B cell (primary cell): Measurements from ENCODE around the gene HAO1. TPM values are rescaled to one million over a fixed set of nuclear protein-coding genes. Genes with fewer than 3 reads are reported as not detected.

Source experiments
- ATAC-seq: fragments of 200-7000 bp; cut with Tn5 transposase; one replicate; pipeline ENCODE4 v1.10.0; 2021; ENCODE audit warnings: low read depth, mild to moderate bottlenecking, moderate number of reproducible peaks, moderate library complexity
- CTCF ChIA-PET: fragments of 350-600 bp; sonication (Branson Sonifier 250); formaldehyde crosslinking; loops from one replicate; lab custom pipeline; 2021; ENCODE audit warnings: antibody characterized with exemption, inconsistent platforms; lab: Charles Lee
- POLR2A ChIA-PET: fragments of 350-600 bp; sonication (Branson Sonifier 250); formaldehyde crosslinking; loops from one replicate; lab custom pipeline; 2021; ENCODE audit warnings: antibody characterized with exemption; lab: Charles Lee
- DNase-seq: peaks from one replicate; pipeline ENCODE4 v3.0.0; 2013
- H2AFZ ChIP-seq: 2 replicates; pipeline ENCODE4 v1.6.1; 2012; ENCODE audit warnings: mild to moderate bottlenecking, low read depth, low read length; ENCODE audit not compliant: insufficient read depth, poor library complexity, severe bottlenecking
- H3K27ac ChIP-seq, 2 donors: 1 replicate in 1 of 2; 2 replicates in 1 of 2; pipeline ENCODE4 v1.5.1; 2012 to 2013; ENCODE audit warnings: low read length in 2 of 2, mild to moderate bottlenecking in 2 of 2, moderate library complexity in 1 of 2
- H3K27me3 ChIP-seq, 4 experiments: fragments of 200-600 bp in 1 of 4; sonication (generic) in 1 of 4; replicated peaks in 1 of 4; 1 replicate in 2 of 4; 2 replicates in 2 of 4; pipeline versions ENCODE4 v1.6.1 to v1.7.0; 2013 to 2016; ENCODE audit warnings: low read length in 3 of 4, mild to moderate bottlenecking in 2 of 4, mixed read lengths in 1 of 4, moderate library complexity in 1 of 4; ENCODE audit not compliant: insufficient read depth in 4 of 4, control insufficient read depth in 3 of 4; ENCODE audit errors: control extremely low read depth in 1 of 4
- H3K36me3 ChIP-seq, 2 experiments: replicated peaks in 1 of 2; 1 replicate in 1 of 2; 2 replicates in 1 of 2; pipeline versions ENCODE4 v1.6.1 to v1.7.1; 2013; ENCODE audit warnings: low read length in 1 of 2; ENCODE audit not compliant: insufficient read depth in 2 of 2, control insufficient read depth in 1 of 2; ENCODE audit errors: control extremely low read depth in 1 of 2, extremely low read depth in 1 of 2
- H3K4me1 ChIP-seq, 2 donors: fragments of 200-600 bp in 1 of 2; sonication (generic) in 1 of 2; 1 replicate in 1 of 2; 2 replicates in 1 of 2; pipeline versions ENCODE4 v1.5.1 to v1.6.1; 2013 to 2017; ENCODE audit warnings: low read length in 2 of 2; ENCODE audit not compliant: control insufficient read depth in 2 of 2, insufficient read depth in 2 of 2
- H3K4me2 ChIP-seq: replicated peaks from 2 replicates; pipeline ENCODE3; 2012; ENCODE audit warnings: mild to moderate bottlenecking, low read depth, low read length; ENCODE audit not compliant: poor library complexity, severe bottlenecking
- H3K4me3 ChIP-seq, 5 experiments: fragments of 200-600 bp in 1 of 5; sonication (generic) in 1 of 5; 1 replicate in 3 of 5; 2 replicates in 2 of 5; pipeline versions ENCODE4 v1.5.1 to v1.7.0; 2011 to 2016; ENCODE audit warnings: low read length in 4 of 5, mild to moderate bottlenecking in 4 of 5, low read depth in 2 of 5, control low read depth in 1 of 5, moderate library complexity in 1 of 5; ENCODE audit not compliant: insufficient read depth in 1 of 5; ENCODE audit errors: control extremely low read depth in 1 of 5, extremely low read depth in 1 of 5
- H3K79me2 ChIP-seq: fragments of 200-600 bp; sonication (generic); one replicate; pipeline ENCODE4 v1.6.0; 2016; ENCODE audit warnings: low read length; ENCODE audit not compliant: control insufficient read depth, insufficient read depth
- H3K9ac ChIP-seq: fragments of 200-600 bp; sonication (generic); 2 replicates; pipeline ENCODE4 v1.6.1; 2017; ENCODE audit warnings: mild to moderate bottlenecking, low read length, moderate library complexity
- H3K9me3 ChIP-seq, 3 donors: one replicate each; pipeline versions ENCODE4 v1.6.1 to v1.7.1; 2013; ENCODE audit warnings: low read length in 2 of 3; ENCODE audit not compliant: control insufficient read depth in 2 of 3, insufficient read depth in 1 of 3; ENCODE audit errors: control extremely low read depth in 1 of 3
- H4K20me1 ChIP-seq: 2 replicates; pipeline ENCODE4 v1.6.0; 2012; ENCODE audit warnings: mild to moderate bottlenecking, low read length; ENCODE audit not compliant: insufficient read depth, control insufficient read depth, poor library complexity, severe bottlenecking
- H3K27ac Mint-ChIP-seq: one replicate; pipeline ENCODE4 v1.8.0; 2021; ENCODE audit warnings: mixed read lengths
- H3K27me3 Mint-ChIP-seq: one replicate; pipeline ENCODE4 v1.8.0; 2021; ENCODE audit warnings: mixed read lengths
- H3K4me1 Mint-ChIP-seq: one replicate; pipeline ENCODE4 v1.8.0; 2021; ENCODE audit warnings: mixed read lengths
- H3K4me3 Mint-ChIP-seq: one replicate; pipeline ENCODE4 v1.8.0; 2021; ENCODE audit warnings: mixed read lengths
- H3K9me3 Mint-ChIP-seq: one replicate; pipeline ENCODE4 v1.8.0; 2022; ENCODE audit warnings: mixed read lengths; ENCODE audit not compliant: insufficient read depth
- CTCF ChIP-seq: fragments of 200-600 bp; IDR thresholded peaks from one replicate; pipeline ENCODE4 v1.8.0; 2022; ENCODE audit warnings: antibody characterized with exemption, mild to moderate bottlenecking
- EZH2 ChIP-seq: IDR thresholded peaks from 2 replicates; pipeline ENCODE4 v1.6.1; 2012; ENCODE audit warnings: borderline replicate concordance, low read depth, mild to moderate bottlenecking, moderate library complexity, low read length; ENCODE audit not compliant: insufficient read depth, poor library complexity, severe bottlenecking
- WGBS: methylation state at CpG from one replicate; pipeline ENCODE4 v1.1.5; 2013; ENCODE audit warnings: missing lambda C conversion rate; ENCODE audit not compliant: insufficient coverage; 5-methylcytosine and 5-hydroxymethylcytosine counted together
- intact Hi-C: fragments of 100-400 bp; cut with micrococcal nuclease; formaldehyde crosslinking; loops from one replicate; pipeline ENCODE4 v1.10.0; 2022
- polyA plus RNA-seq: library from polyadenylated mRNA; depleted of rRNA; stranded (reverse); fragments of >200 nt; gene quantifications from 2 replicates; pipeline ENCODE4 v1.2.3, GENCODE V29; 2012
- total RNA-seq, 2 donors: library from RNA; stranded (reverse); fragments of 120-200 nt in 1 of 2; gene quantifications; 1 replicate in 1 of 2; 2 replicates in 1 of 2; pipeline versions ENCODE4 v1.2.3 to v1.2.4, GENCODE V29; 2013 to 2022

Gene HAO1
- total and polyA plus RNA-seq, 2 donors (not counting 1 experiment from before 2014, with no cell fraction given): not detected

DNA sequence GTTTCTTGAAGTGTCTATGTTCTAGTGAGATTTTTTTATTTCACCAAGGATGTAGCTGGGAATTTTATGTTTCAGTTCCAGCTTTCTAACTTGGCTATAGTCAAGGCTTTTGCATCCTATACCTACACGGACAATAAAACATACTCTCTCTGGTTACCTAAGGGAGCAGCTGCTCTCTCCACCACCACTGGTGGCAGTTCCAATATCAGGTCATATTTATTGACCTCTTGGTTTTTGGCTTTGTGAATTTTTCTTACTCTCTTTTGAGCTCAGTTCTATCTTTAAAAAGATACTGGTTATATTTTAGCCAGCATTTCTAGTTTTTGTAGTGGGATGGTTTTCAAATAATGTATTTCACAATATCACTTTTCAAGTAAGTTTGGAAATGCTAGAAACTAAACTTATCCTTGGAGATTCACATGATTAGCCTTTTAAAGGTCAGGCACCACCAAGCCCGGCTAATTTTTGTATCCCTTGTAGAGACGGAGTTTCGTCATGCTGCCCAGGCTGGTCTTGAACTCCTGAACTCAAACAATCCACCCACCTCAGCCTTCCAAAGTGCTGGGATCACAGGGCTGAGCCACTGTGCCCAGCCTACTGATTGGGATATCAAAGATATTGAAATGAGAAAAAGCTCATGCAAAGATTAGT is 34.7 kb upstream of the HAO1 start:
- WGBS: 100% methylated on average over 3 of the region's 4 CpGs
- H3K9ac ChIP-seq: no peak overlapping the region
- TF ChIP-seq CTCF (no peak), EZH2 (no peak)
- no peak overlapping the region for H3K4me2 ChIP-seq
- H4K20me1 ChIP-seq: no peaks in the 10 kb centered on the region
- CTCF ChIA-PET: no interaction called here
- H2AFZ ChIP-seq: no peak overlapping the region
- H3K27me3 ChIP-seq: no peaks in the 10 kb centered on the region
- no peaks in the 10 kb centered on the region for H3K79me2 ChIP-seq
- no peaks in the 10 kb centered on the region for H3K27me3 Mint-ChIP-seq
- H3K4me1 ChIP-seq: no peaks in the 10 kb centered on the region
- H3K27ac Mint-ChIP-seq: no peak overlapping the region
- POLR2A ChIA-PET: no interaction called here
- intact Hi-C loops: no loop called here
- H3K9me3 ChIP-seq: no peaks in the 10 kb centered on the region
- H3K4me3 ChIP-seq: no peak overlapping the region
- H3K9me3 Mint-ChIP-seq: no peaks in the 10 kb centered on the region
- ATAC-seq (no peak), DNase-seq (no peak)
- no peak overlapping the region for H3K27ac ChIP-seq
- H3K4me3 Mint-ChIP-seq: no peak overlapping the region
- H3K4me1 Mint-ChIP-seq: no peaks in the 10 kb centered on the region
- H3K36me3 ChIP-seq: no peaks in the 10 kb centered on the region

DNA sequence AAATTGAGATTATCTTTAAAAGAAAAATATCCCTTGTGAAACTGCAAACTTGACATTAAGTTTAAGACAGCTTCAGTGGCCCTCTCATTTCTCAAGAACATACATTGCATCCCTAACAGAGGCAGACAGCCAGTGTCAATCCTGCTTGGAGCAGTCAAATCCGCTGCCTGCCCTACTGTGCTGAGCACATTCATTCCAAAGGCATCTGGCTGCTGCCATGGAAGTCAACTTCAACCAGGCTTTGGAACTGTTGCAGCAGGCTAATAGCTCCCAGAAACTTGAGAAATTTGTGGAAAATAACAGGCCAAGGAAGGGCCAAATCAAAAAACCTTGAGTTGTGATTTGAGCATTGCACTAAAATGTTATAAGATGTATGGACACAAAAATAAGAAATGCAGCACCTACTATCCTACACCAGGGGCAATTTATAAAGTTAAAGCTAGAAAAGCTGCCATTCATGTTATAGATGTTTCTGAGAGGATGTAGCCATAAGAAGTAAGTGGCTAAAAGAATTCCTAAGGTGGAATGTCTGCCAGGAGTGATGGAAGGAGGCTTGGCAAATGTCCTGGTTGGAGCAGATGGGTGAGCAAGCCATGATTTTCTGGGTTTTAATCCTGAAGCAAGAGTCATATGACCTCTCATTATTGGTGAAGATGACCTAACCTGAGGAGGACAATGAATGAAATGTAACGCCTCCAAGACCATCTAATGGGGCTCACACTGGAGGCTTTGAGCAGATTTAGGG is 31.4 kb upstream of the HAO1 start:
- WGBS: 87% methylated on average over 2 of the region's 2 CpGs
- no peaks in the 10 kb centered on the region for H3K79me2 ChIP-seq
- no peaks in the 10 kb centered on the region for H3K4me1 ChIP-seq
- no peaks in the 10 kb centered on the region for H3K9me3 ChIP-seq
- no peak overlapping the region for H3K9ac ChIP-seq
- POLR2A ChIA-PET: no interaction called here
- no peaks in the 10 kb centered on the region for H4K20me1 ChIP-seq
- Mint-ChIP-seq H3K4me3 (no peak overlapping the region), H3K4me1 (no peaks in the 10 kb centered on the region), H3K27me3 (peaks cover 4% of the 10 kb centered on the region), H3K9me3 (no peaks in the 10 kb centered on the region), H3K27ac (no peak overlapping the region)
- no peaks in the 10 kb centered on the region for H3K27me3 ChIP-seq
- intact Hi-C loops: no loop called here
- no peaks in the 10 kb centered on the region for H3K36me3 ChIP-seq
- H3K4me2 ChIP-seq: no peak overlapping the region
- no peak for ATAC-seq
- CTCF ChIA-PET: interaction anchor here (1.5 kb wide), 1 partner anchor 72 kb away, joined by 5 read pairs; no protein-coding TSS in a partner anchor
- no peak overlapping the region for H2AFZ ChIP-seq
- no peak for DNase-seq
- TF ChIP-seq CTCF (no peak), EZH2 (no peak)
- H3K27ac ChIP-seq: no peak overlapping the region
- no peak overlapping the region for H3K4me3 ChIP-seq
